GM19372 (cell line): ENCODE data around the gene FAM89A.
"Not testable (repeated sequence)": the region's sequence is repeated elsewhere in the genome, so short reads cannot be mapped to it uniquely, and the experiment has no call there.

Experiments
- ATAC-seq: cut with Tn5 transposase; IDR thresholded peaks from one replicate; pipeline ENCODE4 v1.9.1; 2021; ENCODE audit warnings: mild to moderate bottlenecking, low read depth, moderate library complexity; ENCODE audit not compliant: unreplicated experiment

FAM89A gene

GRCh38 chr1:231058416-231059109 lies 18.5 kb upstream of the FAM89A start:
- ATAC-seq: no peak

GRCh38 chr1:231057410-231057809 lies 17.4 kb upstream of the FAM89A start:
- ATAC-seq: no peak

- no peak for ATAC-seq
Observed at GRCh38 chr1:231055271-231055670, 15.2 kb upstream of the FAM89A start.

DNA sequence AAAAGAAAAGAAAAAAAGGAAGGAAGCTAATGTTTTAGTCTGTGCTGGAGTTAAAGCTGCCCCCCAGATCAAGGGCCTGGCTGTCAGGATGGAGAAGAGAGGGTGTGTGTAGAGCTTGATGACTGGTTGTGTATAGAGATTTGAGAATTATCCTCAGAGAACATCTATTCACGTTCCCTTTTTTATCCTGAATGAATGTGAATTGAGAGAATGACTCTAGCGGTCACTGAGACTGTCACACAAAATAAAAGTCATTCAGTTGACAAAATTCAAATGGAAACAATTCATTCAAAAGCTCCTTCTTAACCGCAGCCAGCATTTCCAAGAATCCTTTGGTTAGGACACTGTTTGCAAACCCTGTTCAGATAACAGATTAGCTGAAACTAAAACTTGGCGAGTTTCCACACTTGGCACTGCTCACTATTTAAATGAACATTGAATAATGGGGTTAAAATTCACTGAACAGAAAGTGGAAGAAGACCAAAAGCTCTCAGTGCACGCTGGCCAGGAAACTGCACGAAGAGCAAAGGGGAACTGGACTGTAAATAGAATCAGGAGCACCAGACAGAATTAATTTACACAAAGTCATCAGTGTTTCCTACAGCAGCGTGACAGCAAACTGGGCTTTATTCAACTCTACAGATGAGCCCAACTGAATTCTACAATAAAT lies 13.6 kb upstream of the FAM89A start:
- peak; percentile 83 for ATAC-seq

DNA sequence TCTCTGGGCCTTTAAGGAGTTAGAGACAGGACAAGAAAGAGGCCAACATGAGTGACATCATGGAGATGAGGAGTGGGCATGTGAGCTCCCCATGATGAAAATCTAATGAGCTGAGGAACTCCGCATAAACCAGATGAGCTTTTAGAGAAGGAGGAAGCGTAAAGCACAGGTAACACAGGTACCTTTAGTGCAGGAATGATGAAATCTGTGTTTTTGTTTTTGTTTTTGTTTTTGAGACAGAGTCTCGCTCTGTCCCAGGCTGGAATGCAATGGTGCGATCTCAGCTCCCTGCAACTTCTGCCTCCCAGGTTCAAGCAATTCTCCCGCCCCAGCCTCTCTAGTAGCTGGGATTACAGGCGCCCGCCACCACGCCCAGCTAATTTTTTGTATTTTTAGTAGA lies 12.7 kb upstream of the FAM89A start:
- no peak for ATAC-seq

- not testable (repeated sequence) for ATAC-seq
Observed at GRCh38 chr1:231050932-231051331, 10.9 kb upstream of the FAM89A start.

GRCh38 chr1:231050395-231050794 lies 10.3 kb upstream of the FAM89A start:
- no peak for ATAC-seq

- no peak for ATAC-seq
Observed at GRCh38 chr1:231049121-231049979, 9.3 kb upstream of the FAM89A start.

GRCh38 chr1:231048419-231048818 lies 8.4 kb upstream of the FAM89A start:
- not testable (repeated sequence) for ATAC-seq

DNA sequence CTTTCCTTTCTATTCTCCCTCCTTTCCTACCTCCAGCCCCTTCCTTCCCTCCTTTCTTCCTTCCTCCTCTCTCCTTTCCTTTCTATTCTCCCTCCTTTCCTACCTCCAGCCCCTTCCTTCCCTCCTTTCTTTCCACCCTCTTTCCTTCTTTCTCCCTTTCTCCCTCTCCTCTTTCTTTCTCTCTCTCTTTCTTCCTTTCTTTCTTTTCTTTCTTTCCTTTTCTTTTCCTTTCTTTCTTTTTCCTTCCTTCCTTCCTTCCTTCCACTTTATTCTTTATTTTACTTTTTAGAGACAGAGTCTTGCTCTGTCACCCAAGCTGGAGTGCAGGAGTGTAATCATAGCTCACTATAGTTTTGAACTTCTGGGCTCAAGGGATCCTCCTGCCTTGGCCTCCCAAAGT lies 7.5 kb upstream of the FAM89A start:
- ATAC-seq: not testable (repeated sequence)

GRCh38 chr1:231046730-231047395 lies 6.8 kb upstream of the FAM89A start:
- no peak for ATAC-seq

- ATAC-seq: not testable (repeated sequence)
Observed at GRCh38 chr1:231045921-231046729, 6.1 kb upstream of the FAM89A start.

DNA sequence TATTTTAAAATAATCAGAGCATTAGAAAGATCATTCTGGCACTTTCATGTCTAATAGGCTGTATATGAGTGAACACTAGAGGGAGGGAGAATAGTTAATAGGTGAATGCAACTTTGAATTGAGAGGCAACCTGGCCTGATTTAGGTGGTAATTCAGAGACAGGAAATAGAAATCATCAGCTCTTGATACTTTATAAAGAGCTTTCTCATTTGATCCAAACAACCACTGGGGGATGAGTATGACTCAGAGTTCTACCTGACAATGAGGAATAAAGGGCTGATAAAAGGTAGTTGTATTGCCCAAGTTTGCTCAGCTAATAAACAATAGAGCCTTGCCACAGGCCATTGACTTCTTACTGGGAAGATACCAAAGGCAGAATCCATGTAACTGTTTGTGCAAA lies 5.2 kb upstream of the FAM89A start:
- ATAC-seq: no peak

- ATAC-seq: no peak
Observed at GRCh38 chr1:231044588-231044987, 4.5 kb upstream of the FAM89A start.

DNA sequence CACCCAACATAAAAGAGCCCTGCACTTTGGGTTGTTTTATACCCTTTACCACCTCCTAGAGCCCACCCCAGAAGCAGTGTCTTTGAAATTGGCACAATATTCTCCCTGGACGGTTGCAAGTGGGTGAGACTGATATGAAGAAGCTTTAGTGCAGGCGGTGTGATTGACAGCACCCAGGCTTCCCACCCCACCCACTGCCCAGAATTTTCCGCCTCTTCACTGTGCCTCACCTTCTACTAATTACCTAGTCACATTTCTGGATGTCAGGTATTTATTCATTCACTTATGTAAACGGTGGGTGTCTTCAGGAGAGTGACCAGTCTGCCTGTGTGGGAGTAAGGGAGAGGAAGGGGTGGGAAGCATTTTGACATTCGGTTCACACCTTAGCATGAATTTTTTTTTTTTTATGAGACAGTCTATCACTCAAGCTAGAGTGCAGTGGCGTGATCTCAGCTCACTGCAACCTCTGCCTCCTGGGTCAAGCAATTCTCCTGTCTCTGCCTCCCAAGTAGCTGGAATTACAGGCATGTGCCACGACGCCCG lies 1.7 kb upstream of the FAM89A start:
- no peak for ATAC-seq

- no peak for ATAC-seq
Observed at GRCh38 chr1:231040800-231041718, 1.0 kb upstream of the FAM89A start.

- peak; percentile 39 for ATAC-seq
Observed at GRCh38 chr1:231039161-231040018, 664 bp downstream of the FAM89A start.
